CD4-positive, alpha-beta T cell (primary cell): ENCODE results near the gene NPIPB6. TPM values are rescaled to one million over a fixed set of nuclear protein-coding genes. Genes with fewer than 3 reads are reported as not detected.

Source experiments
- ATAC-seq: fragments of 200-7000 bp; cut with Tn5 transposase; one replicate; pipeline ENCODE4 v1.10.0; 2022; ENCODE audit warnings: mild to moderate bottlenecking; ENCODE audit not compliant: poor library complexity
- CTCF ChIA-PET: fragments of 350-600 bp; sonication (Branson Sonifier 250); formaldehyde crosslinking; loops from one replicate; lab custom pipeline; 2021; ENCODE audit warnings: antibody characterized with exemption, inconsistent platforms; lab: Charles Lee
- POLR2A ChIA-PET: fragments of 350-600 bp; sonication (Branson Sonifier 250); formaldehyde crosslinking; loops from one replicate; lab custom pipeline; 2021; ENCODE audit warnings: antibody characterized with exemption, inconsistent platforms; lab: Charles Lee
- DNase-seq, 14 experiments: peaks; one replicate each; pipeline ENCODE4 v3.0.0-alpha.2; 2013 to 2020; ENCODE audit warnings: mixed read lengths in 2 of 14
- H3K27ac ChIP-seq, 2 donors: one replicate each; pipeline versions ENCODE4 v1.5.1 to v1.7.0; 2013; ENCODE audit warnings: low read length in 2 of 2, low read depth in 1 of 2, mild to moderate bottlenecking in 1 of 2
- H3K27me3 ChIP-seq, 2 experiments: 1 replicate in 1 of 2; 2 replicates in 1 of 2; pipeline versions ENCODE4 v1.6.1 to v1.7.0; 2013; ENCODE audit warnings: low read length in 2 of 2, control low read depth in 1 of 2, mild to moderate bottlenecking in 1 of 2, moderate library complexity in 1 of 2; ENCODE audit not compliant: insufficient read depth in 2 of 2, control insufficient read depth in 1 of 2
- H3K36me3 ChIP-seq: one replicate; pipeline ENCODE4 v1.6.1; 2013; ENCODE audit warnings: low read length, control low read depth; ENCODE audit not compliant: insufficient read depth
- H3K4me1 ChIP-seq: one replicate; pipeline ENCODE4 v1.6.1; 2013; ENCODE audit warnings: low read length, control low read depth; ENCODE audit not compliant: insufficient read depth
- H3K4me3 ChIP-seq: one replicate; pipeline ENCODE4 v1.5.1; 2013; ENCODE audit warnings: mild to moderate bottlenecking, low read length, moderate library complexity
- H3K9me3 ChIP-seq, 2 experiments: 1 replicate in 1 of 2; 2 replicates in 1 of 2; pipeline versions ENCODE4 v1.6.1 to v1.7.0; 2013; ENCODE audit warnings: low read length in 2 of 2, mild to moderate bottlenecking in 2 of 2, control low read depth in 1 of 2, moderate library complexity in 1 of 2; ENCODE audit not compliant: control insufficient read depth in 1 of 2, insufficient read depth in 1 of 2
- H3K27ac Mint-ChIP-seq: one replicate; pipeline ENCODE4 v1.8.0; 2020; ENCODE audit warnings: mixed read lengths
- H3K27me3 Mint-ChIP-seq: one replicate; pipeline ENCODE4 v1.8.0; 2021; ENCODE audit warnings: mixed read lengths
- H3K36me3 Mint-ChIP-seq: one replicate; pipeline ENCODE4 v1.8.0; 2021; ENCODE audit warnings: low read depth, mixed read lengths
- H3K4me1 Mint-ChIP-seq: one replicate; pipeline ENCODE4 v1.8.0; 2021; ENCODE audit warnings: low read depth, mixed read lengths
- H3K4me3 Mint-ChIP-seq: one replicate; pipeline ENCODE4 v1.8.0; 2020; ENCODE audit warnings: mild to moderate bottlenecking, mixed read lengths
- H3K9me3 Mint-ChIP-seq: one replicate; pipeline ENCODE4 v1.8.0; 2020; ENCODE audit warnings: mixed read lengths
- CTCF ChIP-seq: fragments of 200-600 bp; IDR thresholded peaks from one replicate; pipeline ENCODE4 v1.8.0; 2022; ENCODE audit warnings: antibody characterized with exemption, mild to moderate bottlenecking
- intact Hi-C, 2 experiments: fragments of 100-400 bp; cut with DNase I in 1 of 2; cut with micrococcal nuclease in 1 of 2; formaldehyde crosslinking; loops; one replicate each; pipeline versions ENCODE4 v1.15.1 to v1.9.0; 2023 to 2025; cut with DNase I, micrococcal nuclease
- total RNA-seq, 174 experiments: library from RNA in 2 of 174; stranded (reverse) in 2 of 174; gene quantifications; one replicate each; pipeline ENCODE4 v1.2.3 and lab custom pipeline; 2021 to 2026

The NPIPB6 gene
- total RNA-seq, 2 experiments from 2014 or later: 2.3 to 2.4 TPM

- H3K4me1 Mint-ChIP-seq: peaks cover 11% of the 10 kb centered on the region
Observed at GRCh38 chr16:28321700-28322411, 41.5 kb downstream of the NPIPB6 start.

GRCh38 chr16:28320741-28321140, 42.6 kb downstream of the NPIPB6 start:
- ChIA-PET CTCF (no interaction called here), POLR2A (interaction anchor here (1.3 kb wide), 1 partner anchor 43 kb away, joined by 6 read pairs; no protein-coding TSS in a partner anchor)
- Mint-ChIP-seq H3K36me3 (peaks cover 33% of the 10 kb centered on the region), H3K27me3 (no peaks in the 10 kb centered on the region), H3K27ac (no peak overlapping the region), H3K4me1 (peaks cover 12% of the 10 kb centered on the region), H3K4me3 (no peak overlapping the region), H3K9me3 (no peaks in the 10 kb centered on the region)
- Histone ChIP-seq H3K27me3 (no peaks in the 10 kb centered on the region), H3K27ac (no peak overlapping the region), H3K4me3 (no peak overlapping the region), H3K4me1 (peaks cover 27% of the 10 kb centered on the region), H3K9me3 (no peaks in the 10 kb centered on the region), H3K36me3 (peaks cover 17% of the 10 kb centered on the region)
- intact Hi-C loops: no loop called here
- no peak for DNase-seq
- no peak for TF ChIP-seq CTCF
- ATAC-seq: no peak

More at GRCh38 chr16:28321700-28322411, 41.5 kb downstream of the NPIPB6 start:
- no peaks in the 10 kb centered on the region for H3K9me3 ChIP-seq
- peaks cover 32% of the 10 kb centered on the region for H3K36me3 Mint-ChIP-seq
- intact Hi-C loops: no loop called here
- POLR2A ChIA-PET: interaction anchor here (1.3 kb wide), 1 partner anchor 44 kb away, joined by 6 read pairs; no protein-coding TSS in a partner anchor
- H3K4me1 ChIP-seq: peaks cover 18% of the 10 kb centered on the region
- no peak overlapping the region for H3K4me3 Mint-ChIP-seq
- no peaks in the 10 kb centered on the region for H3K9me3 Mint-ChIP-seq
- H3K4me3 ChIP-seq: no peak overlapping the region
- no peak overlapping the region for H3K27ac ChIP-seq
- H3K36me3 ChIP-seq: peaks cover 17% of the 10 kb centered on the region
- no peaks in the 10 kb centered on the region for H3K27me3 ChIP-seq
- CTCF ChIA-PET: interaction anchor here (1.1 kb wide), 1 partner anchor 44 kb away, joined by 4 read pairs; no protein-coding TSS in a partner anchor
- ATAC-seq (peak; percentile 64), DNase-seq (peak in 11 of 14 experiments; percentile 17 to 58 (median 28))
- no peak overlapping the region for H3K27ac Mint-ChIP-seq
- TF ChIP-seq CTCF: peak; percentile 66
- H3K27me3 Mint-ChIP-seq: no peaks in the 10 kb centered on the region

GRCh38 chr16:28320023-28320561, 43.2 kb downstream of the NPIPB6 start:
- ChIA-PET POLR2A (no interaction called here), CTCF (no interaction called here)
- peaks cover 36% of the 10 kb centered on the region for H3K36me3 Mint-ChIP-seq

More at GRCh38 chr16:28320023-28320561, 43.2 kb downstream of the NPIPB6 start:
- no peaks in the 10 kb centered on the region for H3K27me3 Mint-ChIP-seq
- H3K27ac Mint-ChIP-seq: no peak overlapping the region
- no peak overlapping the region for H3K4me3 ChIP-seq
- no peak overlapping the region for H3K4me3 Mint-ChIP-seq
- no peak for TF ChIP-seq CTCF
- DNase-seq (peak in 1 of 14 experiments; percentile 35), ATAC-seq (no peak)
- H3K27me3 ChIP-seq: no peaks in the 10 kb centered on the region
- H3K4me1 Mint-ChIP-seq: peaks cover 15% of the 10 kb centered on the region
- H3K27ac ChIP-seq: no peak overlapping the region
- H3K4me1 ChIP-seq: peaks cover 27% of the 10 kb centered on the region
- intact Hi-C loops: no loop called here
- peaks cover 17% of the 10 kb centered on the region for H3K36me3 ChIP-seq
- no peaks in the 10 kb centered on the region for H3K9me3 Mint-ChIP-seq
- H3K9me3 ChIP-seq: no peaks in the 10 kb centered on the region
